Subcutaneous adipose tissue (tissue), 4 donors: ENCODE results near the gene TCIRG1. TPM values are rescaled to one million over a fixed set of nuclear protein-coding genes. Genes with fewer than 3 reads are reported as not detected.

Experiments used
- CTCF ChIP-seq: fragments of 450-650 bp; IDR thresholded peaks from one replicate; pipeline ENCODE4 v1.5.1; 2016; ENCODE audit warnings: low read depth, mild to moderate bottlenecking, control low read depth, antibody characterized with exemption, moderate library complexity
- total RNA-seq, 4 donors: library from RNA; depleted of rRNA; stranded (reverse); fragments of >200 nt; gene quantifications; one replicate each; pipeline ENCODE4 v1.1.0, GENCODE V29; 2016

The TCIRG1 gene
- total RNA-seq, 4 donors from 2014 or later = 56.4 to 145 (median 118) TPM

GRCh38 chr11:68030318-68031143 lies 8.3 kb upstream of the TCIRG1 start, which contains the start of gene NDUFS8:
Gene NDUFS8, plus strand, starts transcription at chr11:68030681. Its CDS starts 1,471 bp downstream, at chr11:68032152.
- TF ChIP-seq CTCF = no peak

DNA sequence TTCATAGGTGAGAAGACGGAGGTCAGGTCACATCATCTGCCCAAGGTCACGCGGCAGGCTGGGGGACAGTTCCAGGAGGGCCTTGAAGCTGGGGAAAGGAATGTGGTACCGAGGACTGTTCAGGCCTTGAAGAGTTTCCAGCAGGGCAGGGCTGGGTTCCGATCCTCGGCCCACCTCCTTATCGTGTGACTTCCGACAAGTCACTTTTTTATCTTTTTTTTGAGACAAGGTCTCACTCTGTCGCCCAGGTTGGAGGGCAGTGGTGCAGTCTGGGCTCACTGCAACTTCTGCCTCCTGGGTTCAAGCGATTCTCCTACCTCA lies 7.7 kb upstream of the TCIRG1 start:
- TF ChIP-seq CTCF = no peak

- TF ChIP-seq CTCF = no peak
Measured at GRCh38 chr11:68032003-68032402, 6.8 kb upstream of the TCIRG1 start.

DNA sequence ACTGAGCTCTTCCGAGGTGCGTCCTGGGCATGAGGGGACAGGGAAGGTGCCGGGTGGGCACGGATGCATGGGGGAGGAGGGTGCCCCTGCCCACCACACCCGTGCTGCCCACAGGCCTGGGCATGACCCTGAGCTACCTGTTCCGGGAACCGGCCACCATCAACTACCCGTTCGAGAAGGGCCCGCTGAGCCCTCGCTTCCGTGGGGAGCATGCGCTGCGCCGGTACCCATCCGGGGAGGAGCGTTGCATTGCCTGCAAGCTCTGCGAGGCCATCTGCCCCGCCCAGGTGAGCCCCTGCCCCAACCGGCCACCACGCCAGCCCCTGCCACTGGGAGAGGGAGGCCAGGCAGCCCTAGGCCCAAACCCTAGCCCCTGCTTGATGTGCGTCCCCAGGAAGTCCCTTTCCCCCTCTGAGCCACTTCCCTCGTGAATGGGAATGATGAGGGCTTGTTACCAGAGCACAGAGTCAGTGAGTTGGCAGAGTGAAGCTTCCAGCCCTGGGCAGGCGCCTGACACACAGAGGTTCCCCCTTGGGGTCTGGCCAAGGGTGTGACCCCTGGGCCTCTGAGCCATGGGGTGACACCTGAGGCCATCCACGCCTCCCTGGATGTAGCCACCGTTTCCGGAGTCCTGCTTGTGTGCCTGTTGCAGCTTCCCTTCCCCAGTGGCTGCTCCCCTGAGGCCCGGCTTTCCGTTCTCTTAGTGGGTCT lies 5.7 kb upstream of the TCIRG1 start:
- TF ChIP-seq CTCF = no peak

DNA sequence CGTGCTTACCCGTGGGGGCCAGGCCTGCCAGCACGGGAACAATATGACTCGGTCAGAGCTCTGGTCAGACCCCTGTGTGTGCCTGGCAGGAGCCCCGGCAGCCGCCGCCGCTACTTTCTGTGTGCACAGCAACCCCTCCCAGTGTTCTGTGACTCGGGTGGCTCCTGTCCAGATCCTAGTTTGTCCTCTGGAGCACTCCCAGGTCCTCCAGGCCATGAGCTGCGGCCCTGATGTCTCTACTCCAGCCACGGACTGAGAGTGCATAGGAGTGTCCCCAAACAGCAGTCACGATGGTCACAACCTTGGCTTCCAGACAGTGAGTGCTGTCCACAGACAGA lies 5.1 kb upstream of the TCIRG1 start:
- no peak for TF ChIP-seq CTCF

- no peak for TF ChIP-seq CTCF
Measured at GRCh38 chr11:68035266-68035876, 3.5 kb upstream of the TCIRG1 start.

GRCh38 chr11:68036141-68036716 lies 2.6 kb upstream of the TCIRG1 start:
- TF ChIP-seq CTCF = no peak
